Measurements from ENCODE around the gene PRPF19.

DNA sequence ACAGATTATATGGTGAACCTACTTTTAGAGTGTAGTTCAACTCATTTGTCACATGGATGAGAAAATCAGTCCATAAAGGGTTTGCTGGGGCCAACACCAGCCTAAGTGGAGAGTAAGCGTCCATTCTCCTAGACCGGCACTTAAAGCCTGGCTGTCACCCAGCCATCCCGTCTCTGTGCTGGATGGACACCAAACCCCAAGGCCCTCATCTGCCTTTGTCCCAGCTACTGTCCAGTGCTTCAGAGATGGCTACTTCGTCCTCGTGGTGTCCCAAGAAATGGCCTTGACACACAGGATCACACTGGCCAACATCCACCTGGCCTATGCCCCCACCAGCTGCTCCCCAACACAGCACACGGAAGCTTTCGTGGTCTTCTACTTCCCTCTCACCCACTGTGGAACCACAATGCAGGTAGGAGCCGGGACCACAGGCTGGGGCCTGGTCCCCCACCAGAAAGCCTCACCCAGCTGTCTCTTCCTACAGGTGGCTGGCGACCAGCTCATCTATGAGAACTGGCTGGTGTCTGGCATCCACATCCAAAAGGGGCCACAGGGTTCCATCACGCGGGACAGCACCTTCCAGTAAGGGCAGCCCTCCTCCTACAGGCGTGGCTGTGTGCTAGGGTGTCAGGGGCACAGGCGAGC lies 35.5 kb downstream of the PRPF19 start:
- TF ChIP-seq, protein P1, sequence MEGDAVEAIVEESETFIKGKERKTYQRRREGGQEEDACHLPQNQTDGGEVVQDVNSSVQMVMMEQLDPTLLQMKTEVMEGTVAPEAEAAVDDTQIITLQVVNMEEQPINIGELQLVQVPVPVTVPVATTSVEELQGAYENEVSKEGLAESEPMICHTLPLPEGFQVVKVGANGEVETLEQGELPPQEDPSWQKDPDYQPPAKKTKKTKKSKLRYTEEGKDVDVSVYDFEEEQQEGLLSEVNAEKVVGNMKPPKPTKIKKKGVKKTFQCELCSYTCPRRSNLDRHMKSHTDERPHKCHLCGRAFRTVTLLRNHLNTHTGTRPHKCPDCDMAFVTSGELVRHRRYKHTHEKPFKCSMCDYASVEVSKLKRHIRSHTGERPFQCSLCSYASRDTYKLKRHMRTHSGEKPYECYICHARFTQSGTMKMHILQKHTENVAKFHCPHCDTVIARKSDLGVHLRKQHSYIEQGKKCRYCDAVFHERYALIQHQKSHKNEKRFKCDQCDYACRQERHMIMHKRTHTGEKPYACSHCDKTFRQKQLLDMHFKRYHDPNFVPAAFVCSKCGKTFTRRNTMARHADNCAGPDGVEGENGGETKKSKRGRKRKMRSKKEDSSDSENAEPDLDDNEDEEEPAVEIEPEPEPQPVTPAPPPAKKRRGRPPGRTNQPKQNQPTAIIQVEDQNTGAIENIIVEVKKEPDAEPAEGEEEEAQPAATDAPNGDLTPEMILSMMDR (IDR thresholded peaks at IDR 0.05): no peak
- TF ChIP-seq POLR2A (IDR thresholded peaks at IDR 0.05): no peak
